IMR-90 (cell line): Measurements from ENCODE around the gene ALX4. TPM values are rescaled to one million over a fixed set of nuclear protein-coding genes. Genes with fewer than 3 reads are reported as not detected.

Experiments used
- ATAC-seq: fragments of 200-7000 bp; cut with Tn5 transposase; 2 replicates; pipeline ENCODE4 v1.9.1; 2020; ENCODE audit warnings: low read depth, mild to moderate bottlenecking, moderate library complexity
- BruUV-seq: library from RNA; stranded (reverse); fragments of 400-500 nt; replicated peaks from 2 replicates; lab custom pipeline; 2021; lab: Mats Ljungman, UMichigan
- CTCF ChIA-PET: fragments of 300-600 bp; formaldehyde crosslinking; extraction: SDS; loops from one replicate; lab custom pipeline; 2021; ENCODE audit warnings: antibody characterized with exemption; lab: Yijun Ruan, JAX
- POLR2A ChIA-PET: fragments of 300-600 bp; sonication (Branson Sonifier 250); formaldehyde crosslinking; loops from one replicate; lab custom pipeline; 2022; ENCODE audit warnings: antibody characterized with exemption; ENCODE audit not compliant: unreplicated experiment; lab: Charles Lee
- DNase-seq: peaks from one replicate; pipeline ENCODE4 v3.0.0; 2013
- H2AFZ ChIP-seq: replicated peaks from 2 replicates; pipeline ENCODE3; 2013; ENCODE audit warnings: low read length, mild to moderate bottlenecking; ENCODE audit not compliant: poor library complexity
- H2AK5ac ChIP-seq: 2 replicates; pipeline ENCODE4 v1.6.1; 2013; ENCODE audit warnings: low read depth, low read length, inconsistent platforms
- H2AK9ac ChIP-seq: replicated peaks from 2 replicates; pipeline ENCODE3; 2013; ENCODE audit warnings: mild to moderate bottlenecking, low read depth, low read length, moderate library complexity; ENCODE audit not compliant: poor library complexity
- H2BK120ac ChIP-seq: 2 replicates; pipeline ENCODE4 v1.6.1; 2013; ENCODE audit warnings: low read depth, low read length, inconsistent platforms
- H2BK15ac ChIP-seq: 3 replicates; pipeline ENCODE4 v1.6.1; 2013; ENCODE audit warnings: low read depth, low read length, inconsistent platforms
- H2BK20ac ChIP-seq: 2 replicates; pipeline ENCODE4 v1.6.1; 2013; ENCODE audit warnings: low read depth, mild to moderate bottlenecking, inconsistent platforms, low read length, moderate library complexity
- H2BK5ac ChIP-seq: 2 replicates; pipeline ENCODE4 v1.6.1; 2013; ENCODE audit warnings: mild to moderate bottlenecking, low read depth, low read length, inconsistent platforms; ENCODE audit not compliant: poor library complexity, severe bottlenecking
- H3K14ac ChIP-seq: replicated peaks from 2 replicates; pipeline ENCODE4 v1.6.1; 2013; ENCODE audit warnings: low read depth, low read length, inconsistent platforms
- H3K18ac ChIP-seq: 2 replicates; pipeline ENCODE4 v1.6.1; 2013; ENCODE audit warnings: low read depth, low read length, control low read depth
- H3K23ac ChIP-seq: 2 replicates; pipeline ENCODE4 v1.6.1; 2013; ENCODE audit warnings: low read depth, low read length, inconsistent platforms
- H3K27ac ChIP-seq: 2 replicates; pipeline ENCODE4 v1.5.1; 2013; ENCODE audit warnings: mild to moderate bottlenecking, control low read depth, low read length; ENCODE audit not compliant: insufficient read depth
- H3K27me3 ChIP-seq: 2 replicates; pipeline ENCODE4 v1.6.1; 2013; ENCODE audit warnings: low read length; ENCODE audit not compliant: control insufficient read depth, insufficient read depth
- H3K36me3 ChIP-seq: 2 replicates; pipeline ENCODE4 v1.6.1; 2013; ENCODE audit warnings: low read length, mixed read lengths; ENCODE audit not compliant: control insufficient read depth, insufficient read depth
- H3K4ac ChIP-seq: 2 replicates; pipeline ENCODE4 v1.6.1; 2013; ENCODE audit warnings: low read depth, low read length, inconsistent platforms
- H3K4me1 ChIP-seq: 2 replicates; pipeline ENCODE4 v1.6.1; 2013; ENCODE audit warnings: low read length, mixed read lengths; ENCODE audit not compliant: control insufficient read depth, insufficient read depth
- H3K4me2 ChIP-seq: 2 replicates; pipeline ENCODE4 v1.6.1; 2013; ENCODE audit warnings: low read depth, mild to moderate bottlenecking, control low read depth, low read length, moderate library complexity
- H3K4me3 ChIP-seq: 2 replicates; pipeline ENCODE4 v1.5.1; 2013; ENCODE audit warnings: low read depth, mild to moderate bottlenecking, control low read depth, low read length, moderate library complexity; ENCODE audit not compliant: insufficient read depth
- H3K56ac ChIP-seq: 2 replicates; pipeline ENCODE4 v1.6.1; 2013; ENCODE audit warnings: low read length, inconsistent platforms; ENCODE audit not compliant: insufficient read depth; ENCODE audit errors: extremely low read depth
- H3K79me1 ChIP-seq, 2 experiments: 2 replicates each; pipeline ENCODE4 v1.6.1; 2013; ENCODE audit warnings: low read length in 2 of 2, inconsistent platforms in 1 of 2, low read depth in 1 of 2
- H3K9ac ChIP-seq: 2 replicates; pipeline ENCODE4 v1.6.1; 2013; ENCODE audit warnings: low read depth, low read length, control low read depth
- H3K9me1 ChIP-seq: 2 replicates; pipeline ENCODE4 v1.6.1; 2013; ENCODE audit warnings: low read length, inconsistent platforms; ENCODE audit not compliant: insufficient read depth
- H3K9me3 ChIP-seq: 2 replicates; pipeline ENCODE4 v1.6.1; 2013; ENCODE audit warnings: low read length; ENCODE audit not compliant: control insufficient read depth, insufficient read depth
- H4K20me1 ChIP-seq: 2 replicates; pipeline ENCODE4 v1.6.1; 2013; ENCODE audit warnings: low read length, inconsistent platforms; ENCODE audit not compliant: insufficient read depth
- H4K5ac ChIP-seq: 2 replicates; pipeline ENCODE4 v1.6.1; 2013; ENCODE audit warnings: mild to moderate bottlenecking, low read depth, low read length, control low read depth
- H4K8ac ChIP-seq, 2 experiments: 2 replicates each; pipeline ENCODE4 v1.6.1; 2013; ENCODE audit warnings: low read depth in 2 of 2, low read length in 2 of 2, control low read depth in 1 of 2, inconsistent platforms in 1 of 2
- H4K91ac ChIP-seq: 2 replicates; pipeline ENCODE4 v1.6.1; 2013; ENCODE audit warnings: low read depth, low read length, inconsistent platforms; ENCODE audit not compliant: insufficient read depth
- BHLHE40 ChIP-seq: fragments of 150-350 bp; IDR thresholded peaks from 2 replicates; pipeline ENCODE4 v1.6.1; 2016; ENCODE audit warnings: mild to moderate bottlenecking, low read depth, low read length
- CEBPB ChIP-seq: IDR thresholded peaks from 2 replicates; pipeline ENCODE4 v1.6.1; 2012; ENCODE audit warnings: low read depth, low read length, improper control_type of control experiment
- CTCF ChIP-seq: conservative IDR thresholded peaks from 2 replicates; pipeline ENCODE4 v1.5.1; 2012; ENCODE audit warnings: mild to moderate bottlenecking, low read depth, low read length, improper control_type of control experiment
- ELK1 ChIP-seq: fragments of 150-350 bp; IDR thresholded peaks from 2 replicates; pipeline ENCODE4 v1.6.1; 2016; ENCODE audit warnings: low read depth, mild to moderate bottlenecking, low read length, moderate library complexity, borderline replicate concordance
- FOS ChIP-seq: fragments of 150-350 bp; IDR thresholded peaks from 2 replicates; pipeline ENCODE4 v1.6.1; 2016; ENCODE audit warnings: low read depth, low read length
- MAFK ChIP-seq: IDR thresholded peaks from 2 replicates; pipeline ENCODE4 v1.6.1; 2012; ENCODE audit warnings: low read depth, low read length, improper control_type of control experiment
- MAZ ChIP-seq: IDR thresholded peaks from 2 replicates; pipeline ENCODE4 v1.6.1; 2012; ENCODE audit warnings: low read depth, mild to moderate bottlenecking, low read length, improper control_type of control experiment, moderate library complexity, borderline replicate concordance
- MXI1 ChIP-seq: IDR thresholded peaks from 2 replicates; pipeline ENCODE4 v1.6.1; 2012; ENCODE audit warnings: low read depth, mild to moderate bottlenecking, low read length, moderate library complexity, borderline replicate concordance
- POLR2A ChIP-seq: IDR thresholded peaks from 2 replicates; pipeline ENCODE4 v1.6.1; 2012; ENCODE audit warnings: mild to moderate bottlenecking, low read depth, low read length
- RAD21 ChIP-seq: IDR thresholded peaks from 2 replicates; pipeline ENCODE4 v1.6.1; 2012; ENCODE audit warnings: low read length, improper control_type of control experiment
- RCOR1 ChIP-seq: IDR thresholded peaks from 2 replicates; pipeline ENCODE4 v1.6.1; 2012; ENCODE audit warnings: mild to moderate bottlenecking, low read length, improper control_type of control experiment; ENCODE audit not compliant: insufficient replicate concordance
- RFX5 ChIP-seq: IDR thresholded peaks from 2 replicates; pipeline ENCODE4 v1.8.0; 2012; ENCODE audit warnings: low read depth, mild to moderate bottlenecking, low read length, moderate library complexity
- SMC3 ChIP-seq: fragments of 150-350 bp; IDR thresholded peaks from 2 replicates; pipeline ENCODE4 v1.6.1; 2016; ENCODE audit warnings: low read depth, mild to moderate bottlenecking, antibody characterized with exemption, low read length, moderate library complexity
- WGBS, 2 experiments: methylation state at CpG; one replicate each; pipeline versions ENCODE4 v1.1.5 to v1.1.7; 2013; ENCODE audit warnings: missing lambda C conversion rate in 2 of 2; ENCODE audit not compliant: insufficient read length in 1 of 2; ENCODE audit errors: extremely low coverage in 2 of 2; 5-methylcytosine and 5-hydroxymethylcytosine counted together
- dilution Hi-C: fragments of 300-500 bp; cut with HindIII; formaldehyde crosslinking; loops from one replicate; pipeline ENCODE4 v1.14.3; 2018; ENCODE audit warnings: low sequenced_read_pairs; ENCODE audit not compliant: unreplicated experiment
- in situ Hi-C: fragments of 300-500 bp; cut with MboI; formaldehyde crosslinking; loops from 3 replicates; pipeline ENCODE4 v1.14.3; 2019; ENCODE audit warnings: low sequenced_read_pairs, inconsistent platforms, mixed read lengths
- intact Hi-C: fragments of 100-400 bp; cut with micrococcal nuclease; formaldehyde crosslinking; loops from 2 replicates; pipeline ENCODE4 v1.10.0; 2022
- polyA plus RNA-seq, 3 experiments: library from polyadenylated mRNA; depleted of rRNA; stranded (reverse); fragments of >200 nt; gene quantifications; 2 replicates each; pipeline ENCODE4 v1.2.3, GENCODE V29; 2012; ENCODE audit warnings: low replicate concordance in 1 of 3
- total RNA-seq: library from RNA; depleted of rRNA; stranded (reverse); fragments of >200 nt; gene quantifications from 2 replicates; pipeline ENCODE4 v1.2.3, GENCODE V29; 2012
- TF ChIP-seq, protein P1 (sequence below): fragments of 150-350 bp; IDR thresholded peaks from 2 replicates; pipeline ENCODE4 v1.6.1; 2017; ENCODE audit warnings: mild to moderate bottlenecking, antibody characterized with exemption, low read length, low read depth

Gene ALX4
- total and polyA plus RNA-seq, 2 of the 4 experiments (the other 2 are of a cell fraction), result not detected

- Histone ChIP-seq H4K91ac (no peak overlapping the region), H2BK20ac (no peak overlapping the region), H3K14ac (no peak overlapping the region), H3K27me3 (peaks cover 93% of the 10 kb centered on the region), H3K27ac (no peak overlapping the region), H3K4me2 (no peak overlapping the region), H2AFZ (no peak overlapping the region), H3K79me1 (no peaks in the 10 kb centered on the region), H2AK5ac (no peak overlapping the region), H2AK9ac (no peak overlapping the region), H2BK120ac (no peak overlapping the region), H4K8ac (no peak overlapping the region), H4K5ac (no peak overlapping the region), H3K4me3 (no peak overlapping the region), H3K23ac (no peak overlapping the region; the same call in 1 of the 2 replicates), H3K56ac (no peak overlapping the region), H2BK15ac (no peak overlapping the region), H3K9me1 (no peaks in the 10 kb centered on the region; the same call in 1 of the 2 replicates), H4K20me1 (0 out of 2 replicates have a peak, but pooled peaks cover 3% of the 10 kb centered on the region), H3K18ac (no peak overlapping the region), H3K9me3 (peaks cover 12% of the 10 kb centered on the region), H3K9ac (no peak overlapping the region), H3K4me1 (no peaks in the 10 kb centered on the region; the same call in 1 of the 2 replicates), H2BK5ac (no peak overlapping the region), H3K4ac (no peak overlapping the region), H3K36me3 (no peaks in the 10 kb centered on the region)
- ATAC-seq, result no peak
- intact Hi-C loops, result no loop called here
- in situ Hi-C loops, result no loop called here
- BruUV-seq, result no TSS peak
- POLR2A ChIA-PET, result no interaction called here
- CTCF ChIA-PET, result no interaction called here
- WGBS, 2 experiments, result 3% methylated on average over 25 of the region's 44 CpGs; no CpG with 5 or more reads in 1 of the 2 experiments
- dilution Hi-C loops, result no loop called here
- DNase-seq, result no peak
- TF ChIP-seq MAZ (no peak), MXI1 (no peak), CTCF (no peak), RAD21 (no peak), MAFK (no peak), CEBPB (no peak), ELK1 (no peak), FOS (no peak), BHLHE40 (no peak), POLR2A (no peak), SMC3 (no peak), RCOR1 (no peak), RFX5 (no peak)
- TF ChIP-seq, protein P1, sequence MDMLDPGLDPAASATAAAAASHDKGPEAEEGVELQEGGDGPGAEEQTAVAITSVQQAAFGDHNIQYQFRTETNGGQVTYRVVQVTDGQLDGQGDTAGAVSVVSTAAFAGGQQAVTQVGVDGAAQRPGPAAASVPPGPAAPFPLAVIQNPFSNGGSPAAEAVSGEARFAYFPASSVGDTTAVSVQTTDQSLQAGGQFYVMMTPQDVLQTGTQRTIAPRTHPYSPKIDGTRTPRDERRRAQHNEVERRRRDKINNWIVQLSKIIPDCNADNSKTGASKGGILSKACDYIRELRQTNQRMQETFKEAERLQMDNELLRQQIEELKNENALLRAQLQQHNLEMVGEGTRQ, result no peak
Observed at GRCh38 chr11:44311339-44312261, 1.7 kb upstream of the ALX4 start.
